ENCODE results near the gene SETD3.

DNA sequence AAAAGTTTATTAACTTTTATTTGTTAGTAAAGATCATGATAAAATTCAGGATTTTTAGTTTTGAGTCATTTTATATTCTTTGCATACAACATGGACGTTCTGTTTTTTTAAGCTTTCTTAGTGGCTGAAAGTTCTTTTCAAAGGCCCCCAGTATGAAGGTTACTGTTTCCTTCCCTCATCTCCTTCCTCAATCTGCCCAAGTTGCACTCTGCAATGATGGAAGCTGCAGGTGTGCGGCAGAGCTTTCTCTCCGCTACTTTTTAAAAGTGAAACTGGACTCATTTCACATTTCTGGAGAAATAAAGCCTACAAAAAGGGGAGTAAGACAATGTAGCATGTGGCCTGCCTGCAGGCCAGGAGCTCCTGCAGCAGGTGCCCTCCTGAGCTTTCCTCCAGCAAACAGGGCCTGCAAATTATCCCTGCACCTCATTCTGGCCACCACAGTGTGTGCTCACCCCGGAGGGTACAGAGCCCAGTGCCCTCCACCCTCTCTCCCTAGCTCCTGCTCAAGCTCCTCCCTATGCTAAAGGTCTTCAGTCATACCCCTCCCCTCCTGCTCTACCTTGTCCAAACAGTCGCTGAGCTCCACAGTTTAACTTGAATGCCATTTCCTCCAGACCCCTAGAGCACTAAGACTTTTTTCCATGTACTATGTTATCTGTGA lies 78.9 kb downstream of the SETD3 start:
- TF ChIP-seq, protein P1, sequence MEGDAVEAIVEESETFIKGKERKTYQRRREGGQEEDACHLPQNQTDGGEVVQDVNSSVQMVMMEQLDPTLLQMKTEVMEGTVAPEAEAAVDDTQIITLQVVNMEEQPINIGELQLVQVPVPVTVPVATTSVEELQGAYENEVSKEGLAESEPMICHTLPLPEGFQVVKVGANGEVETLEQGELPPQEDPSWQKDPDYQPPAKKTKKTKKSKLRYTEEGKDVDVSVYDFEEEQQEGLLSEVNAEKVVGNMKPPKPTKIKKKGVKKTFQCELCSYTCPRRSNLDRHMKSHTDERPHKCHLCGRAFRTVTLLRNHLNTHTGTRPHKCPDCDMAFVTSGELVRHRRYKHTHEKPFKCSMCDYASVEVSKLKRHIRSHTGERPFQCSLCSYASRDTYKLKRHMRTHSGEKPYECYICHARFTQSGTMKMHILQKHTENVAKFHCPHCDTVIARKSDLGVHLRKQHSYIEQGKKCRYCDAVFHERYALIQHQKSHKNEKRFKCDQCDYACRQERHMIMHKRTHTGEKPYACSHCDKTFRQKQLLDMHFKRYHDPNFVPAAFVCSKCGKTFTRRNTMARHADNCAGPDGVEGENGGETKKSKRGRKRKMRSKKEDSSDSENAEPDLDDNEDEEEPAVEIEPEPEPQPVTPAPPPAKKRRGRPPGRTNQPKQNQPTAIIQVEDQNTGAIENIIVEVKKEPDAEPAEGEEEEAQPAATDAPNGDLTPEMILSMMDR (IDR thresholded peaks at IDR 0.05): no peak
- TF ChIP-seq POLR2AphosphoS5 (IDR thresholded peaks at IDR 0.05): no peak
- TF ChIP-seq POLR2A (IDR thresholded peaks at IDR 0.05): no peak
- no peak for TF ChIP-seq EP300 (IDR thresholded peaks at IDR 0.05)

Data from stomach (tissue), 4 donors.